ENCODE measurements around the gene CCDC92. TPM values are rescaled to one million over a fixed set of nuclear protein-coding genes. Genes with fewer than 3 reads are reported as not detected.
A peak's percentile ranks its signal among the peaks of the same experiment; 100 is the strongest.

CCDC92 gene
- total RNA-seq, 4 donors from 2014 or later: 7.4 to 67.3 (median 32.8) TPM

- no peak overlapping the region for H3K4me3 ChIP-seq
- H3K36me3 ChIP-seq: no peaks in the 10 kb centered on the region
- H3K9me3 ChIP-seq: no peaks in the 10 kb centered on the region
- no peaks in the 10 kb centered on the region for H3K27me3 ChIP-seq
- H3K27ac ChIP-seq: peak overlapping the region in 1 of 2 donors; percentile 2
- peak; percentile 36 to 41 for DNase-seq
- intact Hi-C loops (cut with DNase I; ENCODE audit: low total_unique reads): loop anchor here (5.0 kb wide), 1 partner anchor 82 kb away; no protein-coding TSS in a partner anchor
- H3K4me1 ChIP-seq: no peaks in the 10 kb centered on the region
- TF ChIP-seq CTCF (IDR thresholded peaks at IDR 0.05) (peak; percentile 39 to 62 (median 58)), POLR2A (IDR thresholded peaks at IDR 0.05) (no peak)
Observed at GRCh38 chr12:123983822-123984485, 11.3 kb upstream of the CCDC92 start.

GRCh38 chr12:123982269-123982668 is 9.6 kb upstream of the CCDC92 start:
- no peak for DNase-seq
- Histone ChIP-seq H3K36me3 (no peaks in the 10 kb centered on the region), H3K4me1 (no peaks in the 10 kb centered on the region), H3K4me3 (no peak overlapping the region), H3K27ac (no peak overlapping the region), H3K9me3 (no peaks in the 10 kb centered on the region), H3K27me3 (no peaks in the 10 kb centered on the region)
- intact Hi-C loops (cut with DNase I; ENCODE audit: low total_unique reads): loop anchor here (5.0 kb wide), 1 partner anchor 80 kb away; no protein-coding TSS in a partner anchor
- no peak for TF ChIP-seq CTCF (IDR thresholded peaks at IDR 0.05)
- TF ChIP-seq POLR2A (IDR thresholded peaks at IDR 0.05): no peak

GRCh38 chr12:123979566-123979965 is 6.9 kb upstream of the CCDC92 start:
- Histone ChIP-seq H3K9me3 (no peaks in the 10 kb centered on the region), H3K27ac (no peak overlapping the region), H3K27me3 (no peaks in the 10 kb centered on the region), H3K36me3 (no peaks in the 10 kb centered on the region), H3K4me3 (no peak overlapping the region), H3K4me1 (peaks cover 0 to 2% of the 10 kb centered on the region in 2 donors)
- DNase-seq: no peak
- TF ChIP-seq POLR2A (IDR thresholded peaks at IDR 0.05) (no peak), CTCF (IDR thresholded peaks at IDR 0.05) (no peak)
- intact Hi-C loops (cut with DNase I; ENCODE audit: low total_unique reads): no loop called here

- intact Hi-C loops (cut with DNase I; ENCODE audit: low total_unique reads): no loop called here
- peaks cover 0 to 10% of the 10 kb centered on the region in 2 donors for H3K4me1 ChIP-seq
- no peaks in the 10 kb centered on the region for H3K27me3 ChIP-seq
- no peaks in the 10 kb centered on the region for H3K36me3 ChIP-seq
- no peak overlapping the region for H3K27ac ChIP-seq
- no peak for DNase-seq
- no peaks in the 10 kb centered on the region for H3K9me3 ChIP-seq
- TF ChIP-seq CTCF (IDR thresholded peaks at IDR 0.05) (no peak), POLR2A (IDR thresholded peaks at IDR 0.05) (no peak)
- H3K4me3 ChIP-seq: no peak overlapping the region
Observed at GRCh38 chr12:123976227-123976826, 3.7 kb upstream of the CCDC92 start.

Measured in uterus (tissue), 4 donors.